Activated CD8-positive, alpha-beta memory T cell treated with anti-CD3 and anti-CD28 coated beads for 48 hours (primary cell): ENCODE measurements around the gene TMEM132D.
"Not testable (repeated sequence)": the region's sequence is repeated elsewhere in the genome, so short reads cannot be mapped to it uniquely, and the experiment has no call there.

Experiments used
- DNase-seq, 3 experiments: peaks; one replicate each; pipeline ENCODE4 v3.0.0-alpha.2; 2020; ENCODE audit warnings: low read depth in 2 of 3, low spot score in 2 of 3

The TMEM132D gene

DNA sequence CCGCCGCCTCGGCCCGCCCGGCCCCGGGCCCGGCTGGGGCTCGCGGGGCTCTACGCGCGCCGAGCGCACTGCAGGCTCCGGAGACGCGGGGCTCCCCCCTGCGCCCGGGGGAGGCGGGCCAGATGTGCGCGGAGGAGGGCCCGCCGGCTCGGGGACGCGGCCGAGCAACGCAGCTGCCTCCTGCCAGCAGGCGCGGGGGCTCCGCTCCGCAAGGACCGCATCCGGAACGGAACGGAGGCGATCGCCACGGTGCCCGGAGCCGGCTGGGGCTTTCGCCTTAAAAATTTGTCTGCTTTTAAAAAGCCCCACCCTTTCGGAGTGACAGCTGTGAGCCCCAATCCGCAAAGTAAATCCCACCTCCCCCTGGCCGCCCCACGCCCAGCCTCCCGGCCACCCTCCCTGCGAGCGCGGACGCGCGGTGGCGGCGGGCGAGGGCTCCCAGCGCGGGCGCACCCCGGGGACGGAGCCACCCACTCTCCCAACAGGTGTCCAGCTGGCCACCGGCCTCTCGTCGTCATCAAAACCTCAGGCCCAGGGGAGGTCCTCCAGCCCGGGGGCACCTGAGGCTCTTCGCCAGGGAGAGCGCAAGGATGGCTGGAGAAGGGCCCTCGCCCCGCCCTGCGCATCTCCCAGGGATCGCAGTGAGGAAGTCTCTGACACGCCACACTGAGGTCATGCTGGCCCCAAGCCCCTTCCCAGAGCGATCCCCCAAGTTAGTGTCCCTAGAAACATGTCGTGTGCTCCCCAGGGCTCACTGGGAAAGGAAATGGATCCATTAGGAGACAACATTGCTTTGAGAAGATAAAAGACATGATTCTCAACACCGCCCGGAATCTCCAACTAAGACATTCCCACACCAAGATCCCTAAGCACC, at the start of gene TMEM132D:
TSS of gene TMEM132D (minus strand) at position 70 of the 874 bp plus-strand sequence.
- no peak for DNase-seq

DNA sequence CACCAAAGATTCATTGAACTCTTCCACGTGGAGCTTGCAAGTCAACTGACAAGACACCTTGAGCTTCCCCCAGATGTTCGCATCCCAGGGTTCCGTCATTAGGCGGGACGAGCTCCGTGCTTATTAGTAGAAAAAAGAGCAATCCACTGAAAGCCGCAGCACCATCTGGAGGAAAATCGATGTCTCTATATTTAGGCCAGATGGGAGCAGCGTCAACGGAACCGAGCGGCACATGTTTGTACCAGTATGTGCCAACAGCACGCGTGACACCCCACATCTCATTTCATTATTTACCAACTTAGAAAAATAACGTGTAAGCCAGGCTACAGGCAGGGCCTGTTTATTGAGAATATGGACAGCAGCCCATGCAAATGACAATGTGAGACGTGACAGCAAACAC, 45.8 kb upstream of the TMEM132D start:
- DNase-seq, result no peak

DNA sequence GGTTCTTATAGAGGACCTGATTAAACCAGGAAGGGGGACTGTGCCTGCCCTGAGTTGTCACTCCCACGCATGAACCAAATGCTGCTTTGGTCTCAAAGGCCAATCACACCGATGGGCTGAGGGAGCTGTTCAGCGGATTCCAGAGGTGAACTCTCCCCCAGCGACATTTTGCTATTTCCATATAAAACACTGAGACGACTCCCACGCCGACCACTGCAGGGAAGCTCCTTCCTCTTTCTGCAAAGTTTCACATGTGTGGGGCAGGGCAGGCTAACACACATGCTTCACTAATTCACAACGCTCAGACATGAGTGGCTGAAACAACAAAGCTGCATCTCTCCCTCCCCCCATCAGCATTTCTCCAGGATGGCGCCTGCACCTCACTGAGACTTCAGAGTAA, 37.8 kb upstream of the TMEM132D start:
- DNase-seq, result no peak

DNA sequence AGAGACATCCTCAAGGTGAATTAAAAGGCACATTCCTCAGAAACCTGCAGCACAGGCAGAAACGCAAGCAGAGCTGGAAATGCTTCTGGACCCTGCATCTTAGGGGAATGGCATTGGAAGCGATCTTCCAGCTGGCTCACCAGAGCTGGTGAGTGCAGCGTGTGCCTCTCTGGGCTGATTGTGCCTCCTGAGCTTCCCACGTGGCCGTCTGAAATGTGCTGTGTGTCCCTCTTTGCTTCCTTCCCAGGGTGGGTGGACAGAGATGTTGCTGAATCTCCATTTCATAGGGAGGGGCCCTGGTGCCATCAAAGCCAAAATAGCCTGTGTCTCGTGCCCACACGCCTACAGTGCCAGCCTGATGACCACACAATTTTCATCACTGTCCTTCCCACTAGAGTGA, 34.3 kb upstream of the TMEM132D start:
- DNase-seq, result no peak

DNA sequence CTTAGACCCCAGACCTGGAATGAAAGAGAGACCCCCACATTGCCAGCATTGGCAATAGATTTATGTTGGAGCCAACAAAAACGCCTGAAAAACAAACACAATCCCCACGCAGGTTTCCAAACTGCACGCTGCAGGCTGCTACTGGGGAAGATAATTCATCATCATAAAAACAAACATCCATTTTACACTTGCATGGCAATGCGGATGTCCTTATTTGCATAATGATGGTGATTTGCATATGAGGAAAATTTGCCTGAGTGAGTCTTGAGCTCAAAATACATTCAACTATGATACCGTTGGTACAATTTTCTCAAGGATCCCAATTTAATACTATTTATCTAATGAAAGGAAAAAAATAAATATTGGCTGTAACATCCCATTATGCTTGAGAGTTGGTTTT, 33.6 kb upstream of the TMEM132D start:
- DNase-seq, result no peak

DNA sequence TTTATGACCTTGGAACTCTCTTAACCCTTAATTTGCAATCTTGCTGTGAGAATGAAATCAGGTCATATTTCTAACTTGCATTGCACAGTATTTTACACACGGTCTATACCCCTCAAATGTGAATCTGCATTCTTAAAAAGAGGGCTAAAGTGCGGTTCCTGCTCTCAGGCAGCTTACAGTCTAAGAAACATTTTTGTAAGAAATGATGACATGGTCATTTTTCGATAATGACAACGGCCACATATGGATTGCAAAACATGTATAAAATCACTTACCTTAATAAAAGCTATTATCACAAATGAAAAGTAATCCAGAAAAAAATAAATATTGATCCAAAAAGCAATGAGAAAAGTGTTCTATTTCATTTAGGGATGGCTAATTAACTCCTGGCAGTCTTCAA, 24.8 kb upstream of the TMEM132D start:
- no peak for DNase-seq

DNA sequence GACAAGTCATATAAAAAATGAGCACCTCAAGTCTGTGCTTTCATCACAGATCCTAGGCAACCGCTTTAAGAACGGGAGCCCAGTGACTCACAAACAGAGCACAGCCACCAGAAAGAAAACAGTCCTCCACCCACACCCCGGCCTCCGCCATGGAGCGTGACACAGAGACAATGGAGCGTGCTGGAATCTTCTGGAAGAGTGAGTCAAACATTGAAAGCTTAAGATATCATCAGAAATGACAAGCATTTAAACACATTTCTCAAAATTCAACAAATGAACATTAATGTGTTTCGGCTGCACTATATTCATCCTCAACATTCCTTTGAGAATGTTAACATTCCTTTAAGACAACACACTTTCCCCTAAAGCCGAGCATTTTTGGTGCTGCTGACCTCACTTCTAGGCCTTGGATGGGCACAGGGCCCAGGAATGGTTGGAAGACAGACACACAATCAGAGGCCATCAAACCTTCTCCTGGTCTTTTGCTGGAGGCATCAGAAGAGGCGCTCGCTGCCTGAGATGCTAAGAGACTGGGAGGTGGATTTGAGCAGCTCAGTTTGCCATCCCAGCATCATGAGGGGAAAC, 23.6 kb upstream of the TMEM132D start:
- no peak for DNase-seq

DNA sequence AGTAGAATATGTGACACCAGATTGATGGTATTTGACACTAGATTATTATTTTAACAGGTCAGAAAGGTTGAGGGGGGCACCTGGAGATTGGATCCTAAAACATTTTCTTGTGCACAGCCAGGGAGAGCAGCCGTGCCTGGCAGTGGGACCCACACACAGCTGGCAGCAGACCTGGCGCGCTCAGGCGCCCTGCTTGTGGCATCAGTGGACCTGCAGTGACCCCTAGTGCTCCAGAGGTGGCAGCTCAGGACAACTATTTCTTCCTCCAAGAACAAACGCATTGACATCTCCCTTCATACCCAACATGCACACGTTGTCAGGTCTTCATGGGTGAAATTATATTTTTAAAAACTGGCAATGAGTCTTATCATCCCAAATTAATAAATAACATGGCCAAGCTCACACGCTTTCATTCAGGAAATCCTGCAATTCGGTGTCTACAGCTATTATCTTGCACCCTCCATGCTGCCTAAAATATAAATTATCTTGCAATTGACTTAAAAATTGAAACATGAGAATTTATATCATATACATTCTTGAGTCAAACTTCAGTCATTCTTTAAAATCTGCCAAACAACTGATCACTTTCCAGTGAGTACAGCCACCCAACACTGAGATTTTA, 7.7 kb upstream of the TMEM132D start:
- DNase-seq, result no peak

DNA sequence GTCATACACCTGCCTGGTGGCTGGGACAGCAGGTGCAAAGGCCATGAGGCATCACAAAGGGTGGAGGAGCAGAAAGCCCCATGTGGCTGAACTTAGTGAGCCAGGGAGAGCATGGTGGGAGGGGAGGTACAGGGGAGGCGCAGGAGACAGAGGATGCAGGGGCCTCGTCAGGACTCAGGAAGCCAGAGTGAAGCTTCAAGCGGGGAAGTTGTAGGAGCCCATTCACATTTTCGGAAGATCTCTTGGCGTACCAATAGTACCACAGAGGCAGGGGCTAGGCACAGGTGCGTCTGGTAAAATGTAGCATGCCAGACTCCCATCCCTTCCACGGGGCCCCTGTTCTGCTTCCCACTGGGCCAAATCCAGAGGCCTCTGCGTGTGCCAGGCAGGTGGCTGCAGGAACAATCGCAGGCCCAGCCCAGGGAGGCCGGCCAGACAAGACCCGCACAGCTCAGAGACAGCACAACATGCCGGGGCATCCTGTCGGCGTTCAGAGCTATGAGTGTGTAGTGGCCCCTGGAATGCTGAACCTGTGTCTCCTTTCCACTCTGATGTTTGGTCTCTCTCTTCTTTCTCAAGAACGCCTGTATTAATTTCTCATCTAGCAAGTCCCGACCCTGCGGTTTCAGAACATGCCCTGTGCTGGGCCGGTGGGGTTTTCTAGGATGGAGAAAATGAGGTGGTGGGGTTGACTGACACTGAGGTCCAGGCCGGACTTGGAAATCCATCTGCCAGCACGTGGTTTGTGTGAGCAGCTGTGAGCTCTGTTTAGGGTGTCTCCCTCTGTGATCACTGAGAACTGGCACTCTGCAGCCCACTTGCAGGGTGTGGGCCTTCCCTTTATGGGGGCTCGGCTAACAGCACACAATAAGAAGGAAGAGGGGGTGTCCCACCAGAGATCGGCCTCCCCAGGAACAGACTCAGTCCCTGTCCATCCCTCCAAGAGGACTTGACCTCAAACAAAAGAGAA, 5.5 kb upstream of the TMEM132D start:
- DNase-seq, result no peak

DNA sequence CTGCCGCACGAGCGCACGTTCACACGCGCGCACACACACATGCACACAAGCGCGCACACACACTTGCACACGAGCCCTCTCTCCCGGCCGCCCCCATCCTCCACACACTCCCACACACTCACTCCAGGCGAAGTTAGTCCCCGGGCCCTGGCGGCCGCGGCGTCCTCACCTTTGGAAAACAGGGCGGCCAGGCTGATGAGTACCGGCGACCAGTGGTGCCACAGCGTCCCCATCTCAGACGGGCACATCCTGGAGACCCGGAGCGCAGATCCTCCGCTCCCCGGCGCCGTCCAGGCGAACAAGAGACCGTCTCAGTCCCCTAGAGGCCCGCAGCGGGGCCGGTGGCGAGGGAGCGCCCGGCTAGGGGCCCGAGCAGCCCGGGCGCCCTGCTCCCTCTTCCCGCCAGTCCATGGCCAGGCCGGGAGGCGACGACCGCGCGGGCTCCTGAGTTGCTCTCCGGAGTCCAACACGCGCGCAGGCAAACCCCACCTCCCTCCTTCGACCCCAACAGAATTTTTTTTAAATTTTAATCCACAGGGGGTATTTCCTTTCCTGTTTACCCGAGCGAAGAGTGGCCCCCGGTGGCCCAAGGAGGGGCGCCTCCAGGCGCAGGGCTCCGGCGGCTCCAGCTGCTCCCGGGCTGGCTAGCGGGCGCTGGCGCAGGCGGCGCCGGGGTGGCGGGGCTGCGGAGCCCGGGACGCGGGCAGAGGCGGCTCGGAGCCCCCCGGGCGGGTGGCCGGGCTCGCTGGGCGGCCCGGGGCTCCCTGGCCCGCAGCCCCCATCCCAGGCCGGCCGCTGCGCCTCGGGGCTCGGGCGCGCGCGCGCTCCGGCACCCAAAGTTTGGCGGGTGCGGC, 506 bp downstream of the TMEM132D start:
- DNase-seq, result no peak

DNA sequence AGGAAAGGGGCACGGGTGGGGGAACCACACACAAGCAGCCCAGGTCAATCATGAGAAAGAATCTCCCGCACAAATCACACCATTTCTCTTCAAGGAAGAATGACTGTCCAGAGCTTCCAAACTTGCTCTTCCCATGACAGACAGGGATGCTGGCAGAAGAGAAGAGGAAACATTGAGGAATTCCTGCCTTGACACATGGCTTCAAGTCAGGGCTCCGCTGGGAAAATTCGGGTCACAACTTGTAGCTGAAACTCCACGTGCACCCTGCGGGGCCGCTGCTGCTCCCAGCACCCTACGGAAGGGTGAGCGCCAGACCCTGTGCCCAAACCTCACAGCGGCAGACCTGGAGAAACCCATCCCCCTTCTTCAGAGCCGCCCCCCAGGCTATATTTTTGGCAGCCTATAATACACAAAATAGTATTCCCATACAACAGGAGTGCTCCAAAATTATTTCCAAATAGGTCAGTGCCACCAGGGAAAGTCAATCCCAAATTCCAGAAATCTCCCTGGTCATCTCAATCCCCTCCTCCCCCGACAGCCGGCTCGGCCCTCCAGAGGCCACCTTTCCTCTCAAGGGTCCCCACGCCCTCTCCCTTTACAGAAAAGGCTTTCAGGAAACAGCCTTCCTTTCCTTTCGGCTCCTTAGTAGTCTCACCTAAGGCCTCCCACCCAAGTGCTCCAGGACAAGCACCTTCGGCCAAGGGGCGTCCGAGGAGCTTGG, 1.3 kb downstream of the TMEM132D start:
- no peak for DNase-seq

DNA sequence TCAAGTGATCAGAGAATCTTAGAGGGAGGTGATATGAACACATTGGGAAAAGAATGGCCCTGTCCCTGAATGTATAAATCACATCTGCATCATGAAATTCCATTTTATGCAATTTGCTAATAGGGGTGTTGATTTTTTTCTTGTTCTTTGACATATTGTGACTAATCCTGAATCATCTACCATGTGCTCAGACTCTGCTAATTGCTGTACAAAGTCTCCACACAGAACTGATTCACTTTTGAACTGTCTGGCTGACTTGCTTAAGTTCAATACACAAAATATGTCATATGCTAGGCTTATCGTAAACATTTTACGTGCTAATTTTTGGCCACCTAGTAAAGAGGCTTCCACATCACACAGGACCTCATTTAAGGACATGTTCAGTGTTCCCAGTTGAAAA, 2.6 kb downstream of the TMEM132D start:
- no peak for DNase-seq

DNA sequence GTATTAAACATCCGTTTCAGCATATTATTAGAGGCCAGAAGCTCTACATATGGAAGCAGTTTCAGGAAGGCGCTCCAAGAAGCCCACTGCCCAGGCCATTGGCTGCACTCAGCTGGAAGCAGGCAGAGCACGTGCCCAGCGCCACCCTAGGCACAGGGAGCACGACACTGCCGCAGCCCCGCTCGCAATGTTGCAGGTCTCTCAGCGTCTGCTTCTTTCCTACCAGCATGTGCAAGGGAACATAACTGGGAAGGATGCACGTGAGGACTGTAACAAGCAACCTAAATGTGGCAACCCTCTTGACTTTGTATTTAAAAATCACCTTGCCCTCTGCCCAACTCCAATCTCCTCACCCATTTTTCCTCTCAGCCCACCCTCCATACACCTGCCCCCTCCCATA, 3.5 kb downstream of the TMEM132D start:
- DNase-seq, result no peak

DNA sequence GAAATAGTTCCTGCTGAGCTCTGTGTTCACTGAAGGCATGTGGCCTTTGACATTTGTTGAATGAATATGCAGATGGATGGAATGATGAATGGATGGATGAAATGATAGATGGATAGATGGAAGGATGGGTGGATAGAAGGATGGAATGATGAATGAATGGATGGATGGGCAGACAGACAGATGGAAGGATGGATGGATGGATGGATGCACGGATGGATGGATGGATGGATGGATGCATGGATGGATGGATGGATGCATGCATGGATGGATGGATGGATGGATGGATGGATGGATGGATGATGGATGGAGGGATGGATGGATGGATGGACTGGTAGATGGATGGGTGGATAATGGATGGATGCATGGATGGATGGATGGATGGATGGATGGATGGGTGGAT, 4.8 kb downstream of the TMEM132D start:
- not testable (repeated sequence) for DNase-seq

DNA sequence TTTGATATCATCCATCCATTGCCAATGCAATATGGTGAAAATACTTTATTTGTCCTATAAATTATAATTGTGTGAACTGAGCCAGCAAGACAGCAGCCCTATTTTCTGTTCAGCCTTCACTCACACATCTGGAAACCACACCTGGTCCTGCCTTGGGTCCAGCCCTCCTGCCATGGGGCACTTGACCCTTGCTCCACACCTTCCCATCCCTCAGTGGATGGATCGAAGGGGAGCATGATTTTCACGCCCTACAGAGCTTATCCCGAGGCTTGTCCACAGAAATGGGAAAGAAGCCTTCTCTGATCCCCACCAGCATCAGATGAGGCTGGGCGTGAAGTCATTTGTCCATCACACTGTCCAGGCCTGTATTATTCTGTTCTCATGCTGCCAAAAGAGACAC, 10.1 kb downstream of the TMEM132D start:
- DNase-seq, result no peak

DNA sequence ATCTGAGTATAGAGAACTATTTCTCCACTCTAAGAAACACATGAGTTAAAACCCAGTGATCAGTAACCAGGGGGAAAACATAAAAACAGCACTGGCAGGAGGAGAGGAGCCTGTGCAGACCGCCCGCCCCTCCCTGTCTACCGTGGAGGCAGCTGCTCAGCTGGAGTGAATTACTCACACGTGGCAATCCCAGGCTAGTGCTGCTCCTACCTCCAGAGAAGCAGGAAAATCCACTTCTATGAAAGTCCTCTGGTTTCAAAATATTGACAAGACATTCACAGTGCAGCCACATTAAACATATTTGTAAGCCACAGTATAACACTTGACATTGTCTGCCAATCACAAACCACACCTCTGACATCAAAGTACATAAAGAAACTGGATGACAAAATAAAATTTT, 16.7 kb downstream of the TMEM132D start:
- no peak for DNase-seq

DNA sequence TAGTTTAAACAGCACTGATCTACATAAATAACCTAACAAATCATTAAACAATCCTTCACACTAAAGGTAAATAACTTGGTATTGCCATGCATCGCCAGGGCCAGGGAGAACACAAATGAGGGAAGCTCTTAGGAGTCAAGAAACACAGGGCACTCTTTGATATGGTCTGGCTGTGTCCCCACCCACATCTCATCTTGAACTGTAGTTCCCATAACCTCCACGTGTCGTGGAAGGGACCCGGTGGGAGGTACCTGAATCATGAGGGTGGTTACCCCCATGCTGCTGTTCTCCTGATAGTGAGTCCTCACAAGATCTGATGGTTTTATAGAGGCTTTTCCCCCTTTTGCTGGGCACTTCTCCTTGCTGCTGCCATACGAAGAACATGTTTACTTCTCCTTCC, 17.3 kb downstream of the TMEM132D start:
- DNase-seq, result no peak

DNA sequence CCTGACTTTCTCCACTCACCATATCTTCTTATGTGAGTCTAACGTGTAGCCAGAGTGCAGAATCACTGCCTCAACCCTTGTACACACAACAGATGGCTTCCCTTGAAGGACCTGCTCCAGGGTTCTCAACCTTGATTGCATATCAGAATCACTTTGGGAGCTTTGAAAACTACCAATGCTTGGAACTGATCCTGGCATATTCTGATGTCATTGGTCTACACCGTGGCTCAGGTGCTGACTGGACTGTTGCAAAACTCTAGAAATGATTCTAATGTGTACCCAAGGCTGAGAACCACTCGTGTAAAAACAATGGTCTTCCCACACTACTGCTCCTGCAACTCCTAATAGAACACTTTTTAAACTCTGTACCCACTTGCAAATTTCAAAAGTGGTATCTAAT, 18.5 kb downstream of the TMEM132D start:
- DNase-seq, result no peak

DNA sequence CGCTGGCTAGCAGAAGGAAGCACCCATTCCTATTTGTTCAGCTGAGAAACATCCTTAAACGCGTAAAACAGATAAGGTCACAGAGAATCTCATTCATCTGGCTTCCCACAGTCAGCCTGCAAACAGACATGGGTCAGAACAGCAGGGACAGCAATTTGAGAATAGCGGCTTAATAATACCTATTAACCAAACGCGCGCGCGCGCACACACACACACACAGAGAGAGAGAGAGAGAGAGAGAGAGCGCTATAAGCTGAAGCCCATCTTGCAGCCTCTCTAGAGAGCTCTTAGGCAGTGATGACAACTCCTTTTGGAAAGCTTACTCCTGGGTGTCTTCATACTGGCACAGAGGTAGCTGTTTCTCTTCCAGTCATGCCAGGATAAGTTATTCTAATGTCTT, 26.4 kb downstream of the TMEM132D start:
- no peak for DNase-seq

DNA sequence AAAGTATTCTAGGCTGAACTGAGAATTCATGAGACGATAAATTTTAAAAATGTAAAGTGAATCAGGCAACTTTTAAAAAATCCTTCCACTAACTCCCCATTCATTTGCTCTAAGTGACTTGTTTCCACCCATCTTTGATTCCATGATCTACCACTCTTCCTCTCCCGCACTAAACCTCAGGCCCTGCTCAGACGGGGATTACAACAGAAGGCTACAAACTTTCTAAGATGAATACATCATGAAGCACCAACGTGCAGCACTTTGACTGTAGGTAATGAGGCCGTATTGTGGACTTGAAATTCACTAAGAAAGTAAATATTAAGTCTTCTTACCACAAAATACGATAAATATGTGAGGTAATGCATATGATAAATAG, 30.0 kb downstream of the TMEM132D start:
- DNase-seq, result no peak
